ENCODE results near the gene GPC6. TPM values are rescaled to one million over a fixed set of nuclear protein-coding genes. Genes with fewer than 3 reads are reported as not detected.

GPC6 gene
- total and polyA plus RNA-seq, 9 of the 15 experiments (the other 6 are each of a cell fraction or from before 2014, with no cell fraction given), result under 0.01 to 0.20 (median 0.01) TPM; not detected in 4

- intact Hi-C loops (cut with micrococcal nuclease), result no loop called here
- WGBS (ENCODE audit: insufficient coverage, low coverage, missing lambda C conversion rate), result 4% methylated on average over 3 of the region's 3 CpGs
- TF ChIP-seq CBFB (CRISPR knock-in tag; IDR thresholded peaks at IDR 0.05) (no peak), ZBTB8A (IDR thresholded peaks at IDR 0.05; ENCODE audit: partially characterized antibody) (no peak), TCF7 (IDR thresholded peaks at IDR 0.05; ENCODE audit: borderline replicate concordance) (no peak), ZFP30 (CRISPR knock-in tag; IDR thresholded peaks at IDR 0.05; ENCODE audit: borderline replicate concordance) (no peak), CSDE1 (IDR thresholded peaks at IDR 0.05) (no peak), IRF2 (CRISPR knock-in tag; IDR thresholded peaks at IDR 0.05) (no peak), SIX5 (IDR thresholded peaks at IDR 0.05; ENCODE audit: borderline replicate concordance in 1 of 2, insufficient read depth in 1 of 2, low read depth in 1 of 2, low read length in 2 of 2) (no peak), VEZF1 (CRISPR knock-in tag; IDR thresholded peaks at IDR 0.05) (no peak), RFX5 (IDR thresholded peaks at IDR 0.05; ENCODE audit: low read depth, low read length) (no peak)
- Histone ChIP-seq H3K9me1 (ENCODE audit: control insufficient read depth, insufficient read depth, low read length) (no peaks in the 10 kb centered on the region), H2AFZ (ENCODE audit: low read depth, low read length) (no peak overlapping the region), H3K27me3 (ENCODE audit: control insufficient read depth in 2 of 2, insufficient read depth in 2 of 2, low read length in 2 of 2) (no peaks in the 10 kb centered on the region), H3K4me1 (replicated peaks in 1 of 2; ENCODE audit: control insufficient read depth in 2 of 2, insufficient read depth in 2 of 2, low read length in 2 of 2) (no peaks in the 10 kb centered on the region), H3K9ac (ENCODE audit: insufficient read depth in 1 of 2, low read depth in 2 of 2, low read length in 2 of 2) (no peak overlapping the region), H3K4me2 (ENCODE audit: insufficient read depth, low read length) (no peak overlapping the region), H3K9me3 (replicated peaks; ENCODE audit: control insufficient read depth, insufficient read depth, low read depth, low read length) (no peaks in the 10 kb centered on the region), H3K4me3 (no peak overlapping the region), H4K20me1 (replicated peaks; ENCODE audit: control insufficient read depth, insufficient read depth, low read length) (no peaks in the 10 kb centered on the region), H3K27ac (ENCODE audit: extremely low read depth, low read depth, low read length) (no peak overlapping the region), H3K36me3 (ENCODE audit: control insufficient read depth, insufficient read depth, low read length) (no peaks in the 10 kb centered on the region), H3K79me2 (ENCODE audit: control insufficient read depth, insufficient read depth, low read length) (no peaks in the 10 kb centered on the region)
- in situ Hi-C loops (cut with MboI), result no loop called here
- ATAC-seq (no peak), DNase-seq (ENCODE audit: extremely low read depth in 1 of 4, low spot score in 3 of 4) (no peak), FAIRE-seq (no peak)
- no TSS peak for BruUV-seq (replicated peaks)
- ChIA-PET POLR2A (no interaction called here), CTCF (ENCODE audit: low intra/inter-chr PET ratio) (no interaction called here)
Observed at GRCh38 chr13:94090773-94091480, 864.3 kb downstream of the GPC6 start.
